Effector memory CD8-positive, alpha-beta T cell (primary cell): Measurements from ENCODE around the gene ETV6.

ENCODE experiments used
- ATAC-seq: fragments of 150-1000 bp; cut with Tn5 transposase; replicated peaks from 2 replicates; pipeline ENCODE4 v1.10.0; 2021; ENCODE audit warnings: mild to moderate bottlenecking, moderate library complexity
- DNase-seq, 3 experiments: peaks; one replicate each; pipeline ENCODE4 v3.0.0; 2021
- H3K27ac Mint-ChIP-seq, 2 donors: one replicate each; pipeline ENCODE4 v1.8.0; 2022; ENCODE audit warnings: mild to moderate bottlenecking in 2 of 2, mixed read lengths in 2 of 2, moderate library complexity in 2 of 2
- H3K27me3 Mint-ChIP-seq, 2 donors: one replicate each; pipeline ENCODE4 v1.8.0; 2022; ENCODE audit warnings: mixed read lengths in 2 of 2
- H3K36me3 Mint-ChIP-seq: one replicate; pipeline ENCODE4 v1.8.0; 2022; ENCODE audit warnings: mild to moderate bottlenecking, moderate library complexity, mixed read lengths; ENCODE audit not compliant: insufficient read depth
- H3K4me1 Mint-ChIP-seq, 2 donors: one replicate each; pipeline ENCODE4 v1.8.0; 2022; ENCODE audit warnings: low read depth in 2 of 2, mixed read lengths in 2 of 2
- H3K4me3 Mint-ChIP-seq, 2 donors: one replicate each; pipeline ENCODE4 v1.8.0; 2022; ENCODE audit warnings: mild to moderate bottlenecking in 2 of 2, mixed read lengths in 2 of 2, moderate library complexity in 2 of 2
- H3K9me3 Mint-ChIP-seq, 2 donors: one replicate each; pipeline ENCODE4 v1.8.0; 2022; ENCODE audit warnings: mixed read lengths in 2 of 2

Gene ETV6

GRCh38 chr12:11838403-11838802 lies 188.9 kb downstream of the ETV6 start:
- H3K36me3 Mint-ChIP-seq: peaks cover 11% of the 10 kb centered on the region
- ATAC-seq: no peak
- no peak overlapping the region for H3K27ac Mint-ChIP-seq
- H3K27me3 Mint-ChIP-seq: no peaks in the 10 kb centered on the region
- H3K4me1 Mint-ChIP-seq: peaks cover 2 to 3% of the 10 kb centered on the region in 2 donors
- H3K4me3 Mint-ChIP-seq: no peak overlapping the region
- no peak for DNase-seq
- no peaks in the 10 kb centered on the region for H3K9me3 Mint-ChIP-seq

- ATAC-seq (no peak), DNase-seq (no peak)
- peaks cover 2 to 3% of the 10 kb centered on the region in 2 donors for H3K4me1 Mint-ChIP-seq
- peaks cover 11% of the 10 kb centered on the region for H3K36me3 Mint-ChIP-seq
- H3K27me3 Mint-ChIP-seq: no peaks in the 10 kb centered on the region
- H3K4me3 Mint-ChIP-seq: no peak overlapping the region
- no peaks in the 10 kb centered on the region for H3K9me3 Mint-ChIP-seq
- H3K27ac Mint-ChIP-seq: no peak overlapping the region
Measured at GRCh38 chr12:11839091-11839641, 189.7 kb downstream of the ETV6 start.

GRCh38 chr12:11840366-11840765 lies 190.9 kb downstream of the ETV6 start:
- ATAC-seq: no peak
- no peak for DNase-seq
- H3K9me3 Mint-ChIP-seq: no peaks in the 10 kb centered on the region
- peaks cover 0 to 2% of the 10 kb centered on the region in 2 donors for H3K4me1 Mint-ChIP-seq
- no peak overlapping the region for H3K27ac Mint-ChIP-seq
- no peaks in the 10 kb centered on the region for H3K27me3 Mint-ChIP-seq
- H3K36me3 Mint-ChIP-seq: peaks cover 15% of the 10 kb centered on the region
- no peak overlapping the region for H3K4me3 Mint-ChIP-seq

DNA sequence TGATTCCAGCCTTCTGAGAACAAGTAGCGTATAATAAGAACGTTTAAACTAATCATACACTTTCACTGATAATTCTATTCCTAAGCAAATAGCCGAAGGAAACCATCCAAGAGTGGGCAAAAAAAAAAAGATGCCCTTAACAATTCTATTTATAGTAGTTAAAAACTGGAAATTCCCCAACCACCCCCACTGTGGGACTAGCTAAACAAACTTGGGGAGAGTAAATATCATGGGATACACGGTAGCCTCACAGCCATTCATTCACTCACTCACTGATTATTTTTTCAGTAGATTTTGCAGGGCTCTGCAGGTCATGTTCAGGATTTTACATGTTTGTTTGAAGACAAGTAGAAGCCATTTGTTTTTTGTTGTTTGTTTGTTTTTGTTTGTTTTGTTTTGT lies 197.0 kb downstream of the ETV6 start:
- ATAC-seq (no peak), DNase-seq (no peak)
- no peak overlapping the region for H3K27ac Mint-ChIP-seq
- H3K4me3 Mint-ChIP-seq: no peak overlapping the region
- peaks cover 13% of the 10 kb centered on the region for H3K36me3 Mint-ChIP-seq
- no peaks in the 10 kb centered on the region for H3K27me3 Mint-ChIP-seq
- no peaks in the 10 kb centered on the region for H3K9me3 Mint-ChIP-seq
- peaks cover 1 to 3% of the 10 kb centered on the region in 2 donors for H3K4me1 Mint-ChIP-seq

DNA sequence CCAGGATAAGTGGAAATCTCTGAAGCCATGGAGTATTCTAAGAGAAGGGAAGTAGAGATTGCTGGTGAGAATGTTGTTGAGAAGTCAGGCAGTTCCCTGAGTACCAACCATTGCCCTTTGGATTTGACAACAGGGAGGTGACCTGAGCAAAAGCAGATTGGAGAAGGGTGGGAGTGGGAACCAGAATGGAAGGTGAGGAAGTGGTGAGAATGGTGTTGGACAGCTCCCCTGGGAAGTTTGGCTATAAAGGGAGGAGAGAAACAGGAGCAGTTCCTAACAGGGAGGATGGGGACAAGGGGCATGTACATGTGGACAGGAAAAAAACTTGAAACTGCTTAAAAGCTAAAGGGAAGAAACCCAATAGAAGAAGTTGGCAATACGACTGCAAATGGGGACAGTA lies 198.1 kb downstream of the ETV6 start:
- no peak overlapping the region for H3K27ac Mint-ChIP-seq
- no peaks in the 10 kb centered on the region for H3K9me3 Mint-ChIP-seq
- no peak overlapping the region for H3K4me3 Mint-ChIP-seq
- no peak for ATAC-seq
- no peaks in the 10 kb centered on the region for H3K27me3 Mint-ChIP-seq
- H3K4me1 Mint-ChIP-seq: peaks cover 1 to 3% of the 10 kb centered on the region in 2 donors
- no peak for DNase-seq
- H3K36me3 Mint-ChIP-seq: peaks cover 12% of the 10 kb centered on the region

- DNase-seq (no peak), ATAC-seq (no peak)
- H3K4me1 Mint-ChIP-seq: peaks cover 1 to 3% of the 10 kb centered on the region in 2 donors
- no peaks in the 10 kb centered on the region for H3K9me3 Mint-ChIP-seq
- no peak overlapping the region for H3K27ac Mint-ChIP-seq
- H3K4me3 Mint-ChIP-seq: no peak overlapping the region
- H3K27me3 Mint-ChIP-seq: no peaks in the 10 kb centered on the region
- H3K36me3 Mint-ChIP-seq: peaks cover 14% of the 10 kb centered on the region
Measured at GRCh38 chr12:11849757-11850504, 200.5 kb downstream of the ETV6 start.

DNA sequence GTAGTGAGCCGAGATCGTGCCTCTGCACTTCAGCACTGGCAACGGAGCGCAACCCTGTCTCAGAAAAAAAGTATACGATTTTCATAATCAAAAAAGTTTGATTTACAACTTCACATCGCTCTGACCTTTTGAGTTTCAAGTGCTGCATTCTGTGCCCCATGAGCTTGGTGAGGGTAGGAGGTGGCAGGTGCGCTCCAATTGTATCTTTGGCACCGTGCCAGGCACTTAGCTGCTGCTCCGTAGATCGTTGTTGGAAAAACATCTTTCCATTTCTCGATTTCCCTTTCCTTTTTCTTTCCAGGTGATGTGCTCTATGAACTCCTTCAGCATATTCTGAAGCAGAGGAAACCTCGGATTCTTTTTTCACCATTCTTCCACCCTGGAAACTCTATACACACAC lies 203.7 kb downstream of the ETV6 start:
- Mint-ChIP-seq H3K36me3 (peaks cover 16% of the 10 kb centered on the region), H3K4me1 (peaks cover 3 to 4% of the 10 kb centered on the region in 2 donors), H3K27me3 (no peaks in the 10 kb centered on the region), H3K9me3 (no peaks in the 10 kb centered on the region), H3K4me3 (no peak overlapping the region), H3K27ac (peak overlapping the region in 1 of 2 donors; percentile 6)
- ATAC-seq (no peak), DNase-seq (no peak)

- no peaks in the 10 kb centered on the region for H3K9me3 Mint-ChIP-seq
- H3K27ac Mint-ChIP-seq: no peak overlapping the region
- DNase-seq (no peak), ATAC-seq (no peak)
- H3K4me3 Mint-ChIP-seq: no peak overlapping the region
- H3K4me1 Mint-ChIP-seq: peaks cover 0 to 4% of the 10 kb centered on the region in 2 donors
- no peaks in the 10 kb centered on the region for H3K27me3 Mint-ChIP-seq
- H3K36me3 Mint-ChIP-seq: peaks cover 16% of the 10 kb centered on the region
Measured at GRCh38 chr12:11854011-11854499, 204.6 kb downstream of the ETV6 start.

- H3K27me3 Mint-ChIP-seq: no peaks in the 10 kb centered on the region
- H3K27ac Mint-ChIP-seq: no peak overlapping the region
- DNase-seq (no peak), ATAC-seq (no peak)
- H3K9me3 Mint-ChIP-seq: no peaks in the 10 kb centered on the region
- H3K36me3 Mint-ChIP-seq: peaks cover 24% of the 10 kb centered on the region
- peaks cover 0 to 7% of the 10 kb centered on the region in 2 donors for H3K4me1 Mint-ChIP-seq
- H3K4me3 Mint-ChIP-seq: no peak overlapping the region
Measured at GRCh38 chr12:11855983-11856374, 206.5 kb downstream of the ETV6 start.

- ATAC-seq: no peak
- Mint-ChIP-seq H3K27ac (no peak overlapping the region), H3K4me3 (no peak overlapping the region), H3K36me3 (peaks cover 24% of the 10 kb centered on the region), H3K27me3 (no peaks in the 10 kb centered on the region), H3K9me3 (no peaks in the 10 kb centered on the region), H3K4me1 (peaks cover 0 to 14% of the 10 kb centered on the region in 2 donors)
- no peak for DNase-seq
Measured at GRCh38 chr12:11856971-11857370, 207.5 kb downstream of the ETV6 start.

- Mint-ChIP-seq H3K27me3 (no peaks in the 10 kb centered on the region), H3K36me3 (peaks cover 18% of the 10 kb centered on the region), H3K4me1 (peaks cover 0 to 14% of the 10 kb centered on the region in 2 donors), H3K27ac (no peak overlapping the region), H3K9me3 (no peaks in the 10 kb centered on the region), H3K4me3 (no peak overlapping the region)
- ATAC-seq (no peak), DNase-seq (no peak)
Measured at GRCh38 chr12:11859705-11860425, 210.4 kb downstream of the ETV6 start.

DNA sequence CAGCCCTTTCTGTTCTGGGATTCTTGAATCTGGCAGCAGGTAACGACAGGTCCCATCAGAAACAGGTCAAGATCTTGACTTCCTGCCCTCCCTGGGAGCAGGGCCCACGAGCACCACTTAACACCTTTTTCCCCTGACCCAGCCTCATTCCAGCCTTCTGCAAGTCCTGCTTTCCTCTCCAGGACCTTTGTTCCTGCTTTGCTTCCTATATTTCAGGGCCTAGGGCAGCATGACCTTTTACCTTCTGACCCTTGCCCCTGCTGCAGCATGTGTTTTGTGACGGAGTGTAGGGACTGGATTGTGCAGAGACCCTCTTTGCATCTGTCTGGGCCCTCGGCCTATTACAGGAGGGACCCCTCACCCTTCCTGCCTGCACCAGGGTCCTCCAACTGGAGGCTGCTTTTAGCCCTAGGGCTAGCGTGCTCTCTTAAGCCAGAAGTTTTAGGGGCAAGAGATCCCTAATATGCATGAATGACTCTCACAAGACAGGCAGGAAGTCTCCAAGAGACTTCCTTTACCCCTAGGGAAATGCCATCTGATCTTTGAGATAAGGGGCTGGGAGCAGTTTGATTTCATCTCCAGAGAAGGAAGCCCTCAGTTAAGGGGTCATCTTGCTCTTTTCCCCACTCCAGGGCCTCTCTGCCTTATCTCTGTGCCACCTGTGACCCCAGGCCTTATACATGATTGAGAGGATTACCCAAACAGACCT lies 211.8 kb downstream of the ETV6 start:
- Mint-ChIP-seq H3K27me3 (no peaks in the 10 kb centered on the region), H3K27ac (peak overlapping the region in 1 of 2 donors; percentile 79)
- no peak for DNase-seq

DNA sequence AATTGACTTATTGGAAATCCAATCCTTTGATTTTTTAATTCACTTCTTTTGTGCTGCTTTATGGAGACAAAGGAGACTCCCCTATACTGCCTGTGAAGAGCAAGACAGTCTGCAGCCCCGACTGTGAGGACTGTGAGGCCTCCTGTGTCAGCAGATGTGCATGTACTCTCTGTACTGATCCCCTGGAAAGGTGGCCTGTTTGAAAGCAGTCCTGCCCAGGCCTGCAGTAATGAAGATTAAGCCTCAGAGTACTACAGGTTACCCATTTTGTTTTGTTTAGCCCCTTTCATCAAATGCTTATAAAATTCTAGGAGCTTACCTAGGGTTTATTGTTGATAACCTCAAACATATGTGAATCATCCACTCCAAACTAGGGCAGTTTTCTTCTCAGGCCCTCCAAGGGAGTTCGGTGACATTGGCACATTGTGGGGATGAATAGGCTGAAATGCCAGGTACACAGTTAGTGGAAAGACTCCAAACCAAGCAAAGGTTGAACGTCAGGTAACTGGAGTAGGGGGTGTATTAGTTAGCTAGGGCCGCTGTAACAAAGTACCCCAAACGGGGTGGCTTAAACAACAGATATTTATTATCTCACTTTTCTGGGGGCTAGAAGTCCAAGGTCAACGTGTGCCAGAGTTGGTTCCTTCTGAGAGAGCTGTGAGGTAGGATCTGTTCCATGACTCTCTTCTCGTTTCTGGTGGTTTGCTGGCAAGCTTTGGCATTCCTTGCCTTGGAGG lies 212.6 kb downstream of the ETV6 start:
- H3K4me3 Mint-ChIP-seq: no peak overlapping the region
- peaks cover 0 to 10% of the 10 kb centered on the region in 2 donors for H3K4me1 Mint-ChIP-seq
- H3K27ac Mint-ChIP-seq: no peak overlapping the region
- peaks cover 11% of the 10 kb centered on the region for H3K36me3 Mint-ChIP-seq
- DNase-seq: no peak
- no peaks in the 10 kb centered on the region for H3K27me3 Mint-ChIP-seq
- H3K9me3 Mint-ChIP-seq: peaks cover 0 to 1% of the 10 kb centered on the region in 2 donors
- no peak for ATAC-seq

More for the DNA sequence above, 211.8 kb downstream of the ETV6 start:
- Mint-ChIP-seq H3K4me3 (no peak overlapping the region), H3K4me1 (peaks cover 0 to 10% of the 10 kb centered on the region in 2 donors), H3K36me3 (peaks cover 12% of the 10 kb centered on the region), H3K9me3 (peaks cover 0 to 1% of the 10 kb centered on the region in 2 donors)
- no peak for ATAC-seq
